Measurements from ENCODE around the gene CACNG4.

The CACNG4 gene

GRCh38 chr17:66976379-66976663, 11.8 kb downstream of the CACNG4 start:
- Mint-ChIP-seq H3K4me3 (no peak overlapping the region), H3K27ac (no peak overlapping the region), H3K9me3 (no peaks in the 10 kb centered on the region), H3K36me3 (ENCODE audit: low read depth) (no peaks in the 10 kb centered on the region), H3K4me1 (peaks cover 21% of the 10 kb centered on the region), H3K27me3 (ENCODE audit: low read depth) (peaks cover 37% of the 10 kb centered on the region)
- no peak for TF ChIP-seq CTCF (IDR thresholded peaks at IDR 0.05; ENCODE audit: unreplicated experiment in 3 of 3)

- Mint-ChIP-seq H3K9me3 (no peaks in the 10 kb centered on the region), H3K4me1 (peaks cover 16% of the 10 kb centered on the region), H3K27ac (no peak overlapping the region), H3K27me3 (ENCODE audit: low read depth) (peaks cover 36% of the 10 kb centered on the region), H3K36me3 (ENCODE audit: low read depth) (no peaks in the 10 kb centered on the region), H3K4me3 (no peak overlapping the region)
- TF ChIP-seq CTCF (IDR thresholded peaks at IDR 0.05; ENCODE audit: unreplicated experiment in 3 of 3), result no peak
These were observed 12.3 kb downstream of the CACNG4 start for GRCh38 chr17:66976781-66977201.

- Mint-ChIP-seq H3K9me3 (no peaks in the 10 kb centered on the region), H3K27ac (no peak overlapping the region), H3K4me1 (peaks cover 15% of the 10 kb centered on the region), H3K36me3 (ENCODE audit: low read depth) (no peaks in the 10 kb centered on the region), H3K4me3 (no peak overlapping the region), H3K27me3 (ENCODE audit: low read depth) (peaks cover 39% of the 10 kb centered on the region)
- TF ChIP-seq CTCF (IDR thresholded peaks at IDR 0.05; ENCODE audit: unreplicated experiment in 3 of 3), result no peak
These were observed 14.1 kb downstream of the CACNG4 start for GRCh38 chr17:66978514-66979061.

GRCh38 chr17:66980896-66981295, 16.4 kb downstream of the CACNG4 start:
- peaks cover 9% of the 10 kb centered on the region for H3K4me1 Mint-ChIP-seq

GRCh38 chr17:66981983-66982508, 17.5 kb downstream of the CACNG4 start:
- TF ChIP-seq CTCF (IDR thresholded peaks at IDR 0.05; ENCODE audit: unreplicated experiment in 3 of 3), result no peak
- Mint-ChIP-seq H3K9me3 (no peaks in the 10 kb centered on the region), H3K27me3 (ENCODE audit: low read depth) (peaks cover 46% of the 10 kb centered on the region), H3K4me1 (peaks cover 9% of the 10 kb centered on the region), H3K27ac (no peak overlapping the region), H3K4me3 (no peak overlapping the region), H3K36me3 (ENCODE audit: low read depth) (no peaks in the 10 kb centered on the region)

More at GRCh38 chr17:66980896-66981295, 16.4 kb downstream of the CACNG4 start:
- H3K36me3 Mint-ChIP-seq (ENCODE audit: low read depth), result no peaks in the 10 kb centered on the region
- no peak overlapping the region for H3K27ac Mint-ChIP-seq
- peaks cover 44% of the 10 kb centered on the region for H3K27me3 Mint-ChIP-seq (ENCODE audit: low read depth)
- no peaks in the 10 kb centered on the region for H3K9me3 Mint-ChIP-seq
- no peak for TF ChIP-seq CTCF (IDR thresholded peaks at IDR 0.05; ENCODE audit: unreplicated experiment in 3 of 3)
- no peak overlapping the region for H3K4me3 Mint-ChIP-seq

- no peaks in the 10 kb centered on the region for H3K9me3 Mint-ChIP-seq
- no peak for TF ChIP-seq CTCF (IDR thresholded peaks at IDR 0.05; ENCODE audit: unreplicated experiment in 3 of 3)
- H3K27me3 Mint-ChIP-seq (ENCODE audit: low read depth), result peaks cover 48% of the 10 kb centered on the region
- no peaks in the 10 kb centered on the region for H3K36me3 Mint-ChIP-seq (ENCODE audit: low read depth)
- H3K27ac Mint-ChIP-seq, result no peak overlapping the region
- H3K4me1 Mint-ChIP-seq, result peaks cover 9% of the 10 kb centered on the region
- H3K4me3 Mint-ChIP-seq, result no peak overlapping the region
These were observed 19.0 kb downstream of the CACNG4 start for GRCh38 chr17:66983414-66984021.

Data from nephron (organoid).